ENCODE data around the gene RASD2. TPM values are rescaled to one million over a fixed set of nuclear protein-coding genes. Genes with fewer than 3 reads are reported as not detected.
A peak's percentile ranks its signal among the peaks of the same experiment; 100 is the strongest.

Gene RASD2
- total and polyA plus RNA-seq, 10 of the 15 experiments (the other 5 are each of a cell fraction or from before 2014, with no cell fraction given) = 0.03 TPM; not detected in 9

- ChIA-PET RAD21 (ENCODE audit: unreplicated experiment) (no interaction called here), SMC1A (ENCODE audit: uncharacterized antibody, unreplicated experiment) (no interaction called here), CTCF (no interaction called here), POLR2A (no interaction called here)
- Histone ChIP-seq H3K79me2 (ENCODE audit: control insufficient read depth, insufficient read depth, low read length) (no peaks in the 10 kb centered on the region), H3K36me3 (ENCODE audit: control insufficient read depth in 2 of 2, insufficient read depth in 2 of 2, low read length in 1 of 2) (no peaks in the 10 kb centered on the region), H3K27me3 (replicated peaks in 1 of 2; ENCODE audit: control insufficient read depth in 2 of 2, insufficient read depth in 2 of 2, low read length in 1 of 2) (no peaks in the 10 kb centered on the region; a peak in 3 of 4 replicates), H3K9ac (ENCODE audit: control insufficient read depth, insufficient read depth, low read length) (no peak overlapping the region), H3K27ac (ENCODE audit: control insufficient read depth, insufficient read depth) (no peak overlapping the region), H3K4me2 (ENCODE audit: control insufficient read depth, insufficient read depth) (no peak overlapping the region), H3K9me3 (replicated peaks; ENCODE audit: control insufficient read depth, insufficient read depth, low read length) (no peaks in the 10 kb centered on the region; the same call in 2 of the 3 replicates), H2AFZ (ENCODE audit: control insufficient read depth, low read depth, low read length) (no peak overlapping the region), H3K4me1 (ENCODE audit: control insufficient read depth, insufficient read depth, low read length) (no peaks in the 10 kb centered on the region), H3K4me3 (no peak overlapping the region), H4K20me1 (ENCODE audit: control insufficient read depth, insufficient read depth) (no peaks in the 10 kb centered on the region)
- FAIRE-seq = no peak
- intact Hi-C loops (cut with micrococcal nuclease; ENCODE audit: unreplicated experiment) = no loop called here
- TF ChIP-seq DPF2 (IDR thresholded peaks at IDR 0.05) (no peak), ATF3 (IDR thresholded peaks at IDR 0.05; ENCODE audit: borderline replicate concordance, extremely low read depth, low read depth, low read length) (no peak), CBX3 (IDR thresholded peaks at IDR 0.05; ENCODE audit: borderline replicate concordance, low read depth) (no peak)
- 39% methylated on average over 12 of the region's 12 CpGs for WGBS (ENCODE audit: insufficient coverage, insufficient replicate concordance, low lambda C conversion rate, missing lambda C conversion rate)
- no TSS peak for BruUV-seq (replicated peaks)
- DNase-seq (ENCODE audit: low read depth, low spot score) = no peak
- in situ Hi-C loops (cut with MboI) = no loop called here
- no peak for ATAC-seq
Observed at GRCh38 chr22:35525687-35526332, 14.8 kb upstream of the RASD2 start.

- ChIA-PET RAD21 (ENCODE audit: unreplicated experiment) (no interaction called here), SMC1A (ENCODE audit: uncharacterized antibody, unreplicated experiment) (no interaction called here), CTCF (no interaction called here), POLR2A (no interaction called here)
- Histone ChIP-seq H3K9me3 (replicated peaks; ENCODE audit: control insufficient read depth, insufficient read depth, low read length) (no peaks in the 10 kb centered on the region; the same call in 2 of the 3 replicates), H3K36me3 (ENCODE audit: control insufficient read depth in 2 of 2, insufficient read depth in 2 of 2, low read length in 1 of 2) (no peaks in the 10 kb centered on the region), H3K4me1 (ENCODE audit: control insufficient read depth, insufficient read depth, low read length) (no peaks in the 10 kb centered on the region), H4K20me1 (ENCODE audit: control insufficient read depth, insufficient read depth) (no peaks in the 10 kb centered on the region), H3K4me2 (ENCODE audit: control insufficient read depth, insufficient read depth) (no peak overlapping the region), H3K27ac (ENCODE audit: control insufficient read depth, insufficient read depth) (no peak overlapping the region), H2AFZ (ENCODE audit: control insufficient read depth, low read depth, low read length) (no peak overlapping the region), H3K4me3 (no peak overlapping the region), H3K9ac (ENCODE audit: control insufficient read depth, insufficient read depth, low read length) (no peak overlapping the region), H3K27me3 (replicated peaks in 1 of 2; ENCODE audit: control insufficient read depth in 2 of 2, insufficient read depth in 2 of 2, low read length in 1 of 2) (no peaks in the 10 kb centered on the region; a peak in 3 of 4 replicates), H3K79me2 (ENCODE audit: control insufficient read depth, insufficient read depth, low read length) (no peaks in the 10 kb centered on the region)
- TF ChIP-seq PKNOX1 (IDR thresholded peaks at IDR 0.05) (no peak), SPI1 (IDR thresholded peaks at IDR 0.05; ENCODE audit: borderline replicate concordance, insufficient read depth, low read depth, low read length) (peak; percentile 2; the same call in 1 of the 2 replicates)
- ATAC-seq (no peak), FAIRE-seq (no peak), DNase-seq (ENCODE audit: low read depth, low spot score) (no peak)
- in situ Hi-C loops (cut with MboI) (no loop called here), intact Hi-C loops (cut with micrococcal nuclease; ENCODE audit: unreplicated experiment) (no loop called here)
- WGBS (ENCODE audit: insufficient coverage, insufficient replicate concordance, low lambda C conversion rate, missing lambda C conversion rate) = 48% methylated on average over 10 of the region's 12 CpGs
- BruUV-seq (replicated peaks) = no TSS peak
Observed at GRCh38 chr22:35526333-35526979, 14.2 kb upstream of the RASD2 start.

All from GM12878 (cell line).